Gastrocnemius medialis (tissue), 4 donors: Measurements from ENCODE around the gene PI4KA.
"Not testable (repeated sequence)": the region's sequence is repeated elsewhere in the genome, so short reads cannot be mapped to it uniquely, and the experiment has no call there.

Experiments
- POLR2A ChIP-seq, 2 donors: fragments of 450-650 bp; IDR thresholded peaks; one replicate each; pipeline ENCODE4 v1.6.1; 2017; ENCODE audit warnings: antibody characterized with exemption in 2 of 2, mild to moderate bottlenecking in 2 of 2, moderate library complexity in 2 of 2
- TF ChIP-seq, protein P1 (sequence below), 5 experiments: fragments of 450-650 bp in 3 of 5; fragments of 200-600 bp in 2 of 5; sonication (generic) in 2 of 5; IDR thresholded peaks in 4 of 5; conservative IDR thresholded peaks in 1 of 5; 1 replicate in 4 of 5; 2 replicates in 1 of 5; pipeline ENCODE4 v1.5.1; 2016 to 2019; ENCODE audit warnings: antibody characterized with exemption in 5 of 5, mild to moderate bottlenecking in 3 of 5, moderate library complexity in 3 of 5

DNA sequence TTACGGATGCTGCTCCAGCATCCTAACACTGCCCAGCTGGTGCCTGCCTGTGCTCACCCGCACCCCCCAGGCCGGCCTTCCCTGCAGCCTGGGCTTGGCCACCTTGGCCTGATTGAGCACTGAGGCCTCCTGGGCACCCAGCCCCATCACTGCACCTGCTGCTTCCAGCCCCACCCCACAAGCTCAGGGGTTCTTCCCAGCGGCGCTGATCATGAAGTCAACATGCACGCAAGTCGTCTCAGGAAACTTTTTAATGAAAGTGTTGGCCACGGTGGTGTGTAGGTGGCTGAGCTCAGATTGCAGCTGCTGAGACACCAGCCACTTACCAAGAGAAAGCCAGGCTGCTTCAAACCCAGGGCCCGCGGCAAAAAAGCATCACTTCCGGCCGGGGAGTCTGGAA, 163.4 kb downstream of the PI4KA start:
- TF ChIP-seq, protein P1, sequence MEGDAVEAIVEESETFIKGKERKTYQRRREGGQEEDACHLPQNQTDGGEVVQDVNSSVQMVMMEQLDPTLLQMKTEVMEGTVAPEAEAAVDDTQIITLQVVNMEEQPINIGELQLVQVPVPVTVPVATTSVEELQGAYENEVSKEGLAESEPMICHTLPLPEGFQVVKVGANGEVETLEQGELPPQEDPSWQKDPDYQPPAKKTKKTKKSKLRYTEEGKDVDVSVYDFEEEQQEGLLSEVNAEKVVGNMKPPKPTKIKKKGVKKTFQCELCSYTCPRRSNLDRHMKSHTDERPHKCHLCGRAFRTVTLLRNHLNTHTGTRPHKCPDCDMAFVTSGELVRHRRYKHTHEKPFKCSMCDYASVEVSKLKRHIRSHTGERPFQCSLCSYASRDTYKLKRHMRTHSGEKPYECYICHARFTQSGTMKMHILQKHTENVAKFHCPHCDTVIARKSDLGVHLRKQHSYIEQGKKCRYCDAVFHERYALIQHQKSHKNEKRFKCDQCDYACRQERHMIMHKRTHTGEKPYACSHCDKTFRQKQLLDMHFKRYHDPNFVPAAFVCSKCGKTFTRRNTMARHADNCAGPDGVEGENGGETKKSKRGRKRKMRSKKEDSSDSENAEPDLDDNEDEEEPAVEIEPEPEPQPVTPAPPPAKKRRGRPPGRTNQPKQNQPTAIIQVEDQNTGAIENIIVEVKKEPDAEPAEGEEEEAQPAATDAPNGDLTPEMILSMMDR (IDR thresholded peaks at IDR 0.05 in 4 of 5, conservative IDR thresholded peaks at IDR 0.05 in 1 of 5): not testable (repeated sequence)
- TF ChIP-seq POLR2A (IDR thresholded peaks at IDR 0.05): not testable (repeated sequence)
